B cell (primary cell): ENCODE results near the gene SELENOF. TPM values are rescaled to one million over a fixed set of nuclear protein-coding genes. Genes with fewer than 3 reads are reported as not detected.

Experiments used
- ATAC-seq: fragments of 200-7000 bp; cut with Tn5 transposase; one replicate; pipeline ENCODE4 v1.10.0; 2021; ENCODE audit warnings: low read depth, mild to moderate bottlenecking, moderate number of reproducible peaks, moderate library complexity
- CTCF ChIA-PET: fragments of 350-600 bp; sonication (Branson Sonifier 250); formaldehyde crosslinking; loops from one replicate; lab custom pipeline; 2021; ENCODE audit warnings: antibody characterized with exemption, inconsistent platforms; lab: Charles Lee
- POLR2A ChIA-PET: fragments of 350-600 bp; sonication (Branson Sonifier 250); formaldehyde crosslinking; loops from one replicate; lab custom pipeline; 2021; ENCODE audit warnings: antibody characterized with exemption; lab: Charles Lee
- DNase-seq: peaks from one replicate; pipeline ENCODE4 v3.0.0; 2013
- H2AFZ ChIP-seq: 2 replicates; pipeline ENCODE4 v1.6.1; 2012; ENCODE audit warnings: mild to moderate bottlenecking, low read depth, low read length; ENCODE audit not compliant: insufficient read depth, poor library complexity, severe bottlenecking
- H3K27ac ChIP-seq, 2 donors: 1 replicate in 1 of 2; 2 replicates in 1 of 2; pipeline ENCODE4 v1.5.1; 2012 to 2013; ENCODE audit warnings: low read length in 2 of 2, mild to moderate bottlenecking in 2 of 2, moderate library complexity in 1 of 2
- H3K27me3 ChIP-seq, 4 experiments: fragments of 200-600 bp in 1 of 4; sonication (generic) in 1 of 4; replicated peaks in 1 of 4; 1 replicate in 2 of 4; 2 replicates in 2 of 4; pipeline versions ENCODE4 v1.6.1 to v1.7.0; 2013 to 2016; ENCODE audit warnings: low read length in 3 of 4, mild to moderate bottlenecking in 2 of 4, mixed read lengths in 1 of 4, moderate library complexity in 1 of 4; ENCODE audit not compliant: insufficient read depth in 4 of 4, control insufficient read depth in 3 of 4; ENCODE audit errors: control extremely low read depth in 1 of 4
- H3K36me3 ChIP-seq, 2 experiments: replicated peaks in 1 of 2; 1 replicate in 1 of 2; 2 replicates in 1 of 2; pipeline versions ENCODE4 v1.6.1 to v1.7.1; 2013; ENCODE audit warnings: low read length in 1 of 2; ENCODE audit not compliant: insufficient read depth in 2 of 2, control insufficient read depth in 1 of 2; ENCODE audit errors: control extremely low read depth in 1 of 2, extremely low read depth in 1 of 2
- H3K4me1 ChIP-seq, 2 donors: fragments of 200-600 bp in 1 of 2; sonication (generic) in 1 of 2; 1 replicate in 1 of 2; 2 replicates in 1 of 2; pipeline versions ENCODE4 v1.5.1 to v1.6.1; 2013 to 2017; ENCODE audit warnings: low read length in 2 of 2; ENCODE audit not compliant: control insufficient read depth in 2 of 2, insufficient read depth in 2 of 2
- H3K4me2 ChIP-seq: replicated peaks from 2 replicates; pipeline ENCODE3; 2012; ENCODE audit warnings: mild to moderate bottlenecking, low read depth, low read length; ENCODE audit not compliant: poor library complexity, severe bottlenecking
- H3K4me3 ChIP-seq, 5 experiments: fragments of 200-600 bp in 1 of 5; sonication (generic) in 1 of 5; 1 replicate in 3 of 5; 2 replicates in 2 of 5; pipeline versions ENCODE4 v1.5.1 to v1.7.0; 2011 to 2016; ENCODE audit warnings: low read length in 4 of 5, mild to moderate bottlenecking in 4 of 5, low read depth in 2 of 5, control low read depth in 1 of 5, moderate library complexity in 1 of 5; ENCODE audit not compliant: insufficient read depth in 1 of 5; ENCODE audit errors: control extremely low read depth in 1 of 5, extremely low read depth in 1 of 5
- H3K79me2 ChIP-seq: fragments of 200-600 bp; sonication (generic); one replicate; pipeline ENCODE4 v1.6.0; 2016; ENCODE audit warnings: low read length; ENCODE audit not compliant: control insufficient read depth, insufficient read depth
- H3K9ac ChIP-seq: fragments of 200-600 bp; sonication (generic); 2 replicates; pipeline ENCODE4 v1.6.1; 2017; ENCODE audit warnings: mild to moderate bottlenecking, low read length, moderate library complexity
- H3K9me3 ChIP-seq, 3 donors: one replicate each; pipeline versions ENCODE4 v1.6.1 to v1.7.1; 2013; ENCODE audit warnings: low read length in 2 of 3; ENCODE audit not compliant: control insufficient read depth in 2 of 3, insufficient read depth in 1 of 3; ENCODE audit errors: control extremely low read depth in 1 of 3
- H4K20me1 ChIP-seq: 2 replicates; pipeline ENCODE4 v1.6.0; 2012; ENCODE audit warnings: mild to moderate bottlenecking, low read length; ENCODE audit not compliant: insufficient read depth, control insufficient read depth, poor library complexity, severe bottlenecking
- H3K27ac Mint-ChIP-seq: one replicate; pipeline ENCODE4 v1.8.0; 2021; ENCODE audit warnings: mixed read lengths
- H3K27me3 Mint-ChIP-seq: one replicate; pipeline ENCODE4 v1.8.0; 2021; ENCODE audit warnings: mixed read lengths
- H3K4me1 Mint-ChIP-seq: one replicate; pipeline ENCODE4 v1.8.0; 2021; ENCODE audit warnings: mixed read lengths
- H3K4me3 Mint-ChIP-seq: one replicate; pipeline ENCODE4 v1.8.0; 2021; ENCODE audit warnings: mixed read lengths
- H3K9me3 Mint-ChIP-seq: one replicate; pipeline ENCODE4 v1.8.0; 2022; ENCODE audit warnings: mixed read lengths; ENCODE audit not compliant: insufficient read depth
- EZH2 ChIP-seq: IDR thresholded peaks from 2 replicates; pipeline ENCODE4 v1.6.1; 2012; ENCODE audit warnings: borderline replicate concordance, low read depth, mild to moderate bottlenecking, moderate library complexity, low read length; ENCODE audit not compliant: insufficient read depth, poor library complexity, severe bottlenecking
- WGBS: methylation state at CpG from one replicate; pipeline ENCODE4 v1.1.5; 2013; ENCODE audit warnings: missing lambda C conversion rate; ENCODE audit not compliant: insufficient coverage; 5-methylcytosine and 5-hydroxymethylcytosine counted together
- intact Hi-C: fragments of 100-400 bp; cut with micrococcal nuclease; formaldehyde crosslinking; loops from one replicate; pipeline ENCODE4 v1.10.0; 2022
- polyA plus RNA-seq: library from polyadenylated mRNA; depleted of rRNA; stranded (reverse); fragments of >200 nt; gene quantifications from 2 replicates; pipeline ENCODE4 v1.2.3, GENCODE V29; 2012
- total RNA-seq, 2 donors: library from RNA; stranded (reverse); fragments of 120-200 nt in 1 of 2; gene quantifications; 1 replicate in 1 of 2; 2 replicates in 1 of 2; pipeline versions ENCODE4 v1.2.3 to v1.2.4, GENCODE V29; 2013 to 2022
- TF ChIP-seq, protein P1 (sequence below): fragments of 200-600 bp; IDR thresholded peaks from one replicate; pipeline ENCODE4 v1.8.0; 2022; ENCODE audit warnings: antibody characterized with exemption, mild to moderate bottlenecking

The SELENOF gene
- total and polyA plus RNA-seq, 2 donors (not counting 1 experiment from before 2014, with no cell fraction given): 113 to 185 TPM

DNA sequence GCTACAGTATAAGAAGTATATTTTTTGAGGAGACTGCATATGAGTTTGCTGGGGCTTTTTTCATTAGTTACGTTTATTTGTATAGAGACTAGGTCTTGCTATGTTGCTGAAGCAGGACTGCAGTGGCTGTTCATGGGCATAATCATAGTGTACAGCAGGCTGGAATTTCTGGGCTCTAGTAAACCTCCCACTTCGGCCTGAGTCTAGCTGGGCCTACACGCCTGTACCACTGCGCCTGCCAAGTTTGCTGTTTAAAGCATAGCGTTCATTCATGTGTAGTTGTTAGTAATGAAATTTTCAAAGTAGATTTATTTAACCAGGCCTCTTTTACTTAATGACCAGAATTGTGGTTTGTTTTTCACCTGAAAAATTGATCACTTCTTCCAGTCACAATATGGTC, 34.3 kb upstream of the SELENOF start:
- no peaks in the 10 kb centered on the region for H3K27me3 Mint-ChIP-seq
- Histone ChIP-seq H3K4me2 (no peak overlapping the region), H3K36me3 (no peaks in the 10 kb centered on the region), H3K27ac (no peak overlapping the region), H3K9ac (no peak overlapping the region), H3K27me3 (no peaks in the 10 kb centered on the region), H4K20me1 (no peaks in the 10 kb centered on the region), H3K79me2 (peaks cover 63% of the 10 kb centered on the region), H3K4me3 (no peak overlapping the region), H3K9me3 (no peaks in the 10 kb centered on the region), H3K4me1 (peaks cover 4 to 5% of the 10 kb centered on the region in 2 donors), H2AFZ (no peak overlapping the region)
- H3K9me3 Mint-ChIP-seq: no peaks in the 10 kb centered on the region
- DNase-seq (no peak), ATAC-seq (no peak)
- H3K27ac Mint-ChIP-seq: no peak overlapping the region
- CTCF ChIA-PET: no interaction called here
- no peak overlapping the region for H3K4me3 Mint-ChIP-seq
- POLR2A ChIA-PET: no interaction called here
- intact Hi-C loops: no loop called here
- TF ChIP-seq, protein P1, sequence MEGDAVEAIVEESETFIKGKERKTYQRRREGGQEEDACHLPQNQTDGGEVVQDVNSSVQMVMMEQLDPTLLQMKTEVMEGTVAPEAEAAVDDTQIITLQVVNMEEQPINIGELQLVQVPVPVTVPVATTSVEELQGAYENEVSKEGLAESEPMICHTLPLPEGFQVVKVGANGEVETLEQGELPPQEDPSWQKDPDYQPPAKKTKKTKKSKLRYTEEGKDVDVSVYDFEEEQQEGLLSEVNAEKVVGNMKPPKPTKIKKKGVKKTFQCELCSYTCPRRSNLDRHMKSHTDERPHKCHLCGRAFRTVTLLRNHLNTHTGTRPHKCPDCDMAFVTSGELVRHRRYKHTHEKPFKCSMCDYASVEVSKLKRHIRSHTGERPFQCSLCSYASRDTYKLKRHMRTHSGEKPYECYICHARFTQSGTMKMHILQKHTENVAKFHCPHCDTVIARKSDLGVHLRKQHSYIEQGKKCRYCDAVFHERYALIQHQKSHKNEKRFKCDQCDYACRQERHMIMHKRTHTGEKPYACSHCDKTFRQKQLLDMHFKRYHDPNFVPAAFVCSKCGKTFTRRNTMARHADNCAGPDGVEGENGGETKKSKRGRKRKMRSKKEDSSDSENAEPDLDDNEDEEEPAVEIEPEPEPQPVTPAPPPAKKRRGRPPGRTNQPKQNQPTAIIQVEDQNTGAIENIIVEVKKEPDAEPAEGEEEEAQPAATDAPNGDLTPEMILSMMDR: no peak
- no peak for TF ChIP-seq EZH2
- H3K4me1 Mint-ChIP-seq: peaks cover 25% of the 10 kb centered on the region
- WGBS: 100% methylated on average over 2 of the region's 5 CpGs

DNA sequence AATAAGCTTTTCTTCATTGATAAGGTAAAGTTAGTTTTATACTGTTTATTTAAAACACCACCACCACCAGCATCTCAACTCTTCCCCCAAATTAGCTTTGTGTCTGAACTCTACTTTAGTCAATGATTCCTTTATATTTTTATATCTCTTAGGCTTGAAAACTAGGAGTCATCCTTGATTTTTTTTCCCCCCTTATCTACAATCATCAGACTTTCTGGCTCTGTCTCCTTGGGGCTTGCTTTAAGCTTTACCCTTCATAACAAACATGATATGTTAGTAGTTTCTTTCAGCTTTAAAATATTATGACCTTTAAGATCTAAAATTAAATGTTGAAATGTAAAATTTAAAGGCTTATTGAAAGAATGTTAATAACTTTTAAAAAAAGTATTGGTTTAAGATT, 28.8 kb upstream of the SELENOF start:
- Mint-ChIP-seq H3K4me3 (no peak overlapping the region), H3K4me1 (peaks cover 16% of the 10 kb centered on the region), H3K27me3 (no peaks in the 10 kb centered on the region), H3K9me3 (no peaks in the 10 kb centered on the region), H3K27ac (no peak overlapping the region)
- Histone ChIP-seq H3K79me2 (peaks cover 92% of the 10 kb centered on the region), H3K27ac (no peak overlapping the region), H3K36me3 (no peaks in the 10 kb centered on the region), H4K20me1 (peaks cover 8% of the 10 kb centered on the region), H3K27me3 (no peaks in the 10 kb centered on the region), H3K9ac (no peak overlapping the region), H3K9me3 (no peaks in the 10 kb centered on the region), H3K4me2 (no peak overlapping the region), H3K4me3 (no peak overlapping the region), H2AFZ (no peak overlapping the region), H3K4me1 (peaks cover 0 to 10% of the 10 kb centered on the region in 2 donors)
- TF ChIP-seq EZH2: no peak
- TF ChIP-seq, protein P1: no peak
- ChIA-PET CTCF (interaction anchor here (0.9 kb wide), 1 partner anchor 142 kb away, joined by 4 read pairs; no protein-coding TSS in a partner anchor), POLR2A (no interaction called here)
- DNase-seq (no peak), ATAC-seq (no peak)
- intact Hi-C loops: no loop called here
